ENCODE measurements around the gene ZP1.

The ZP1 gene

DNA sequence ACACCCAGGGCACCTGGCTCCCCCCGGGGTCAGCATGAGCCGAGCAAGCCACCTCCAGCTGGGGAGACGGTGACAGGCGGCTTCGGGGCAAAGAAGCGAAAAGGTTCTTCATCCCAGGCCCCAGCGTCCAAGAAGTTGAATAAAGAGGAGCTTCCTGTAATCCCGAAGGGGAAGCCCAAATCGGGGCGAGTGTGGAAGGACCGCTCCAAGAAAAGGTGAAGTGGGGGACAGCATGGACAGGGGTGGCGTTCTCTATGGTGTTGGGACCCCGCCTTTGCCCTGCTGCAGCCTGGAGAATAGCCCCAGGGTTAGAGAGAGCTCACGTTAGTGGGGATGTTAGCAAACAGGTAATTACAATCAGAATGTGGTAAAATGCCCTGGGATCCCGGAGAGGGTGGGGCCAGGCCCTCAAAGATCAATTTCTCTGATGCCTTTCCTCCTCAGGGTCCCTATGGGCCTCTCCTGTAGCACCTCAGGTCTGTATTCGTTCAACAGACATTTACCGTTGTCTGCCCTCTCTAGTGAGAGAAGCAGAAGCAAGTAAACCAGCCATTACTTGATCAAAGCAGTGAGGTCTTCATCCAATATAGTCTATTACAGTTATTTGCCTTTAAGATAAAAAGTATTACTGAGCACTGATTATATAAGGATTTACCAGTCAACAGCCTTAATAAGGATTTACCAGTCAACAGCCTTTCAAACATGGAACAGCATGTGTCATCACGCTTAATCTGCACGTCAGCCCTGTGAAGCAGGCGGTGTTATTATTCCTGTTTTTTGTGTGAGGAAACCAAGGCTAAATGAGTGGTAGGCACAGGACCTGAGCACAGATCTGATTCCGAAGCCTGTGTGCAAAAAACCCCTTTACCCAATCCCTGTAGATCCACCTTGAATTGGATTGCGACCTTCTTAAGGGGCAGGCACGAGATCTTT lies 24.4 kb upstream of the ZP1 start:
- H3K27ac ChIP-seq = no peak overlapping the region
- H3K4me1 ChIP-seq (ENCODE audit: control insufficient read depth in 1 of 2, insufficient read depth in 1 of 2, low read depth in 1 of 2, low read length in 1 of 2) = peaks cover 15 to 16% of the 10 kb centered on the region in 2 experiments
- H3K4me3 ChIP-seq (ENCODE audit: low read depth in 1 of 2, low read length in 1 of 2) = peak overlapping the region; percentile 67 to 73
- H3K9me3 ChIP-seq = no peaks in the 10 kb centered on the region
- no peaks in the 10 kb centered on the region for H3K27me3 ChIP-seq
- H3K36me3 ChIP-seq = no peaks in the 10 kb centered on the region
- TF ChIP-seq, protein P1, sequence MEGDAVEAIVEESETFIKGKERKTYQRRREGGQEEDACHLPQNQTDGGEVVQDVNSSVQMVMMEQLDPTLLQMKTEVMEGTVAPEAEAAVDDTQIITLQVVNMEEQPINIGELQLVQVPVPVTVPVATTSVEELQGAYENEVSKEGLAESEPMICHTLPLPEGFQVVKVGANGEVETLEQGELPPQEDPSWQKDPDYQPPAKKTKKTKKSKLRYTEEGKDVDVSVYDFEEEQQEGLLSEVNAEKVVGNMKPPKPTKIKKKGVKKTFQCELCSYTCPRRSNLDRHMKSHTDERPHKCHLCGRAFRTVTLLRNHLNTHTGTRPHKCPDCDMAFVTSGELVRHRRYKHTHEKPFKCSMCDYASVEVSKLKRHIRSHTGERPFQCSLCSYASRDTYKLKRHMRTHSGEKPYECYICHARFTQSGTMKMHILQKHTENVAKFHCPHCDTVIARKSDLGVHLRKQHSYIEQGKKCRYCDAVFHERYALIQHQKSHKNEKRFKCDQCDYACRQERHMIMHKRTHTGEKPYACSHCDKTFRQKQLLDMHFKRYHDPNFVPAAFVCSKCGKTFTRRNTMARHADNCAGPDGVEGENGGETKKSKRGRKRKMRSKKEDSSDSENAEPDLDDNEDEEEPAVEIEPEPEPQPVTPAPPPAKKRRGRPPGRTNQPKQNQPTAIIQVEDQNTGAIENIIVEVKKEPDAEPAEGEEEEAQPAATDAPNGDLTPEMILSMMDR (IDR thresholded peaks at IDR 0.05) = no peak

DNA sequence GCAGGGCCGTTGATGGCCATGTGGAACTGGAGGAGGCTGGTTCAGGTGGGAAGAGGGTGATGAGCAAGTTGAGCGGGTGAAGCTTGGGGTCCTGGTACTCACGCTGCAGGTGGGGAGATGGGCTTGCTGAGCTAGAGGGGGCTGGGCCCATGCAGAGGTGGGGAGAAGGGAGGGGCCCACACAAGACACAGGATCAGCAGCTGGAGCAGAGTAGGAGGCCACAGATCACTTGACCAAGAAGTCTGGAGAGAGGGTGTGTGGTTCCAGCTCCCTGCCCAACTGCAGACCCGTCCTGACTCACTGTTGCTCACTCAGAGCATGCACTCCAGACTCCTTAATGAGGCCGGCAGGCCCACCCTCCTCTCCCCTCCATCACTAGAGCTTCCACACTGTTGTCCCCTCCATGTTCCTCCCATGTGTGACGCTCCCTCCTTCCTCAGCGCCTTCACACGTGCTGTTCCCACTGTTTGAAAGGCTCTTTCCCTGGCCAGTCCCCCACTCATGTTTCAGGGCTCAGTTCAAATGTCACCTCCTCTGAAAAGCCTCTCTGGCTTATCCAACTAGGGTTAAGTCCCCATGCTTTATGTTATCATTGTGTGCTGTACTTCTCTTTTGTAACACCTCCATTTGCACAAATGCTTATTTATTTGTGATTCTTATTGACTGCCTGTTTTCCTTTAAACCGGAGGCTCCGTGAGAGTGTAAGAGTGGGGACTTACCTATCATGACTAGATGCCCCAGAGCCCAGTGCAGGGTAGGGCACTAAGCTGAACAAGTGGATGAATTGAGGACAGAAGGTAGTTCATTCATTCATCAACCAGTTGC lies 23.1 kb upstream of the ZP1 start:
- Histone ChIP-seq H3K4me3 (ENCODE audit: low read depth in 1 of 2, low read length in 1 of 2) (no peak overlapping the region), H3K9me3 (no peaks in the 10 kb centered on the region), H3K27me3 (no peaks in the 10 kb centered on the region), H3K4me1 (ENCODE audit: control insufficient read depth in 1 of 2, insufficient read depth in 1 of 2, low read depth in 1 of 2, low read length in 1 of 2) (peaks cover 16 to 20% of the 10 kb centered on the region in 2 experiments), H3K36me3 (no peaks in the 10 kb centered on the region), H3K27ac (no peak overlapping the region)
- TF ChIP-seq, protein P1 (IDR thresholded peaks at IDR 0.05) = no peak

DNA sequence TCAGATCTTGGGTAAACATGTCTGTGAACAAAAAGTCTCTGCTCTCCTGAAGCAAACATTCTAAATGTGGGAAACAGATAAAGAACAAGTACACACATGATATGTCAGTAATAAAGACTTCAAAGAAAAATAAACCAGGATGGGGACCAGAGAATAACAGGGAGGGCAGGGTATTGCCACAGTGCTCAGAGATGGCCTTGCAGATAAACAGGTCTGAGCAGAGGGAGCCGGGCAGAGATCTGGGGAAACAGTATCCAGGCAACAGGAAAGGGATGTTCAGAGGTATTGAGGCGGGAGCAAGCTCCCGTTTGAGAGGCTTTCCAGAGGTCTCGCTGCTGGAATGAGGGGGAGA lies 22.5 kb upstream of the ZP1 start:
- no peaks in the 10 kb centered on the region for H3K9me3 ChIP-seq
- no peaks in the 10 kb centered on the region for H3K27me3 ChIP-seq
- no peak overlapping the region for H3K4me3 ChIP-seq (ENCODE audit: low read depth in 1 of 2, low read length in 1 of 2)

DNA sequence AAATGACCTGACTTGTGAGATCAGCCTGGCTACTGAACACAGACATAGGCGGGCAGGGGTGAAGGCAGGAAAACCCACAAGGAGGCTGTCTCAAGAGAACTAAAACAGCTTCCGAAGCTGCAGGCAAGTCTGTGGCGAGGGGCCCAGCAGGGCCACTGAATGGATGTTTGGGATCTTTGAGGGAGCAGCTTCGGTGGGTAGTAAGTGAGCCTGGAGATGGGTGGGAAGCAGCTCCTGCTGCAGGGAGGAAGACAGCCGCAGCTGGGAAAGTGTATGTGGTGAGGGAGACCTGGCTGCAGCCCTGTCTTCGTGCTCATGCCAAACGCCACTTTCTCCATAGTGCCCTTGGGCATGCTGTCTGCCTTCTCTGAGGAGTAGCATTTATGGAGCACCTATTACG lies 22.0 kb upstream of the ZP1 start:
- Histone ChIP-seq H3K4me1 (ENCODE audit: control insufficient read depth in 1 of 2, insufficient read depth in 1 of 2, low read depth in 1 of 2, low read length in 1 of 2) (peaks cover 16 to 20% of the 10 kb centered on the region in 2 experiments), H3K4me3 (ENCODE audit: low read depth in 1 of 2, low read length in 1 of 2) (no peak overlapping the region), H3K9me3 (no peaks in the 10 kb centered on the region), H3K36me3 (no peaks in the 10 kb centered on the region), H3K27me3 (no peaks in the 10 kb centered on the region), H3K27ac (no peak overlapping the region)
- TF ChIP-seq, protein P1 (IDR thresholded peaks at IDR 0.05) = no peak

More for the DNA sequence above, 22.5 kb upstream of the ZP1 start:
- peaks cover 16 to 20% of the 10 kb centered on the region in 2 experiments for H3K4me1 ChIP-seq (ENCODE audit: control insufficient read depth in 1 of 2, insufficient read depth in 1 of 2, low read depth in 1 of 2, low read length in 1 of 2)
- no peak overlapping the region for H3K27ac ChIP-seq
- TF ChIP-seq, protein P1 (IDR thresholded peaks at IDR 0.05) = no peak
- H3K36me3 ChIP-seq = no peaks in the 10 kb centered on the region

DNA sequence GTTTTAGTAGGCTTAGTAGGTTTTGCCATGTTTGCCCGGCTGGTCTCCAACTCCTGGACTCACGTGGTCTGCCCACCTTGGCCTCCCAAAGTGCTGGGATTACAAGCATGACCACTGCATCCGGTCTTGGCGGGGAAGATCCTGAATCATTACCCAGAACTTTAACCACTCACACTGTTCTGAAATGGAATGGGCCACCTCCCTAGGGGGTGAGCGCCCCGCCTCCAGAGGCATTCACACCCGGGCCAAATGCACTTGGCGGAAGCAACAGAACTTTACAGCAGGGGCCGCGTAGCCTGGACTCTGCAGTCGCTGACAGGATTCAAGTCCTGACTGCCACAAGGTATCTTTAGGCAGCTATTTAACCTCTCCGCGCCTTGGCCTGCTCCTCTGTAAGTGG lies 20.1 kb upstream of the ZP1 start:
- no peaks in the 10 kb centered on the region for H3K9me3 ChIP-seq
- TF ChIP-seq, protein P1 (IDR thresholded peaks at IDR 0.05) = no peak
- no peak overlapping the region for H3K27ac ChIP-seq
- H3K4me3 ChIP-seq (ENCODE audit: low read depth in 1 of 2, low read length in 1 of 2) = no peak overlapping the region
- peaks cover 7 to 9% of the 10 kb centered on the region in 2 experiments for H3K4me1 ChIP-seq (ENCODE audit: control insufficient read depth in 1 of 2, insufficient read depth in 1 of 2, low read depth in 1 of 2, low read length in 1 of 2)
- H3K36me3 ChIP-seq = no peaks in the 10 kb centered on the region
- H3K27me3 ChIP-seq = no peaks in the 10 kb centered on the region

Data from neutrophil (primary cell).